ENCODE data around the gene EPRS1. TPM values are rescaled to one million over a fixed set of nuclear protein-coding genes. Genes with fewer than 3 reads are reported as not detected.

EPRS1 gene
- total and polyA plus RNA-seq, 2 of the 13 experiments (the other 11 are each of a cell fraction or from before 2014, with no cell fraction given) = 86.1 to 124 TPM

- no TSS peak for BruUV-seq (replicated peaks)
These were observed 30.8 kb upstream of the EPRS1 start for GRCh38 chr1:220076861-220077762.

GRCh38 chr1:220067269-220068204 is 21.2 kb upstream of the EPRS1 start:
- ChIA-PET POLR2A (interaction anchor here (0.6 kb wide), 1 partner anchor 54 kb away, joined by 3 read pairs; no protein-coding TSS in a partner anchor), CTCF (ENCODE audit: low intra/inter-chr PET ratio, low total read pairs) (no interaction called here)
- Histone ChIP-seq H3K4me2 (ENCODE audit: low read depth, low read length) (no peak overlapping the region), H3K27ac (ENCODE audit: extremely low read length, insufficient read depth, low read length) (no peak overlapping the region), H3K27me3 (ENCODE audit: control insufficient read depth in 1 of 2, insufficient read depth in 2 of 2, low read length in 2 of 2) (no peaks in the 10 kb centered on the region; a peak in 1 of 5 replicates), H3K9ac (ENCODE audit: insufficient read depth, low read depth, low read length) (no peak overlapping the region), H3K9me3 (ENCODE audit: low read length) (no peaks in the 10 kb centered on the region), H3K36me3 (replicated peaks in 1 of 2; ENCODE audit: control insufficient read depth in 1 of 2, insufficient read depth in 2 of 2, low read length in 2 of 2) (peaks cover 9 to 36% of the 10 kb centered on the region in 2 experiments), H3K4me1 (ENCODE audit: insufficient read depth, low read length) (no peaks in the 10 kb centered on the region), H2AFZ (ENCODE audit: low read length) (no peak overlapping the region), H4K20me1 (ENCODE audit: insufficient read depth, low read length) (no peaks in the 10 kb centered on the region), H3K4me3 (replicated peaks in 1 of 3; ENCODE audit: insufficient read depth in 1 of 3, low read depth in 2 of 3, low read length in 3 of 3) (no peak overlapping the region), H3K79me2 (ENCODE audit: insufficient read depth, low read length) (no peaks in the 10 kb centered on the region)
- no TSS peak for BruUV-seq (replicated peaks)
- intact Hi-C loops (cut with micrococcal nuclease; ENCODE audit: unreplicated experiment) = no loop called here
- ATAC-seq (no peak), FAIRE-seq (no peak), DNase-seq (ENCODE audit: low spot score) (no peak)
- 95% methylated on average over 3 of the region's 3 CpGs for WGBS (ENCODE audit: low lambda C conversion rate)
- in situ Hi-C loops (cut with HindIII; ENCODE audit: extremely low pct_ligation_motif_present, low pct_unique_long_range_greater_than_20kb) = no loop called here
- no peak for TF ChIP-seq ZNF780A (CRISPR knock-in tag; IDR thresholded peaks at IDR 0.05)
- TF ChIP-seq NCOA2 (CRISPR knock-in tag; IDR thresholded peaks at IDR 0.05) = no peak
- TF ChIP-seq TEAD2 (CRISPR knock-in tag; IDR thresholded peaks at IDR 0.05) = no peak
- no peak for TF ChIP-seq PRMT3 (CRISPR knock-in tag; IDR thresholded peaks at IDR 0.05; ENCODE audit: borderline replicate concordance, low read depth)
- no peak for TF ChIP-seq NCOR1 (IDR thresholded peaks at IDR 0.05; ENCODE audit: borderline replicate concordance, low read length)
- no peak for TF ChIP-seq ZFY (CRISPR knock-in tag; IDR thresholded peaks at IDR 0.05)
- TF ChIP-seq REPIN1 (CRISPR knock-in tag; IDR thresholded peaks at IDR 0.05; ENCODE audit: borderline replicate concordance, low read depth) = no peak
- TF ChIP-seq, protein P1, sequence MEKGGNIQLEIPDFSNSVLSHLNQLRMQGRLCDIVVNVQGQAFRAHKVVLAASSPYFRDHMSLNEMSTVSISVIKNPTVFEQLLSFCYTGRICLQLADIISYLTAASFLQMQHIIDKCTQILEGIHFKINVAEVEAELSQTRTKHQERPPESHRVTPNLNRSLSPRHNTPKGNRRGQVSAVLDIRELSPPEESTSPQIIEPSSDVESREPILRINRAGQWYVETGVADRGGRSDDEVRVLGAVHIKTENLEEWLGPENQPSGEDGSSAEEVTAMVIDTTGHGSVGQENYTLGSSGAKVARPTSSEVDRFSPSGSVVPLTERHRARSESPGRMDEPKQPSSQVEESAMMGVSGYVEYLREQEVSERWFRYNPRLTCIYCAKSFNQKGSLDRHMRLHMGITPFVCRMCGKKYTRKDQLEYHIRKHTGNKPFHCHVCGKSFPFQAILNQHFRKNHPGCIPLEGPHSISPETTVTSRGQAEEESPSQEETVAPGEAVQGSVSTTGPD (CRISPR knock-in tag; IDR thresholded peaks at IDR 0.05) = no peak
- TF ChIP-seq, protein P2, sequence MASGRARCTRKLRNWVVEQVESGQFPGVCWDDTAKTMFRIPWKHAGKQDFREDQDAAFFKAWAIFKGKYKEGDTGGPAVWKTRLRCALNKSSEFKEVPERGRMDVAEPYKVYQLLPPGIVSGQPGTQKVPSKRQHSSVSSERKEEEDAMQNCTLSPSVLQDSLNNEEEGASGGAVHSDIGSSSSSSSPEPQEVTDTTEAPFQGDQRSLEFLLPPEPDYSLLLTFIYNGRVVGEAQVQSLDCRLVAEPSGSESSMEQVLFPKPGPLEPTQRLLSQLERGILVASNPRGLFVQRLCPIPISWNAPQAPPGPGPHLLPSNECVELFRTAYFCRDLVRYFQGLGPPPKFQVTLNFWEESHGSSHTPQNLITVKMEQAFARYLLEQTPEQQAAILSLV (CRISPR knock-in tag; IDR thresholded peaks at IDR 0.05; ENCODE audit: borderline replicate concordance) = no peak

More at GRCh38 chr1:220076861-220077762, 30.8 kb upstream of the EPRS1 start:
- Histone ChIP-seq H3K79me2 (ENCODE audit: insufficient read depth, low read length) (peaks cover 2% of the 10 kb centered on the region), H4K20me1 (ENCODE audit: insufficient read depth, low read length) (no peaks in the 10 kb centered on the region), H3K9me3 (ENCODE audit: low read length) (no peaks in the 10 kb centered on the region), H3K27me3 (ENCODE audit: control insufficient read depth in 1 of 2, insufficient read depth in 2 of 2, low read length in 2 of 2) (no peaks in the 10 kb centered on the region), H2AFZ (ENCODE audit: low read length) (no peak overlapping the region), H3K27ac (ENCODE audit: extremely low read length, insufficient read depth, low read length) (no peak overlapping the region), H3K4me2 (ENCODE audit: low read depth, low read length) (no peak overlapping the region), H3K9ac (ENCODE audit: insufficient read depth, low read depth, low read length) (no peak overlapping the region), H3K4me1 (ENCODE audit: insufficient read depth, low read length) (no peaks in the 10 kb centered on the region), H3K4me3 (replicated peaks in 1 of 3; ENCODE audit: insufficient read depth in 1 of 3, low read depth in 2 of 3, low read length in 3 of 3) (no peak overlapping the region), H3K36me3 (replicated peaks in 1 of 2; ENCODE audit: control insufficient read depth in 1 of 2, insufficient read depth in 2 of 2, low read length in 2 of 2) (peaks cover 3 to 21% of the 10 kb centered on the region in 2 experiments; a peak in 4 of 5 replicates)
- DNase-seq (ENCODE audit: low spot score) (no peak), FAIRE-seq (no peak), ATAC-seq (no peak)
- POLR2A ChIA-PET = no interaction called here
- in situ Hi-C loops (cut with HindIII; ENCODE audit: extremely low pct_ligation_motif_present, low pct_unique_long_range_greater_than_20kb) = no loop called here
- WGBS (ENCODE audit: low lambda C conversion rate) = over 99% methylated on average over 4 of the region's 4 CpGs
- 0 out of 2 replicates have a peak, but pooled peaks have one; percentile 34 for TF ChIP-seq ZNF121 (CRISPR knock-in tag; IDR thresholded peaks at IDR 0.05)
- TF ChIP-seq ZNF382 (CRISPR knock-in tag; IDR thresholded peaks at IDR 0.05; ENCODE audit: borderline replicate concordance) = no peak
- TF ChIP-seq ZNF33B (CRISPR knock-in tag; IDR thresholded peaks at IDR 0.05) = no peak
- no peak for TF ChIP-seq DMAP1 (CRISPR knock-in tag; IDR thresholded peaks at IDR 0.05)
- TF ChIP-seq SIX4 (CRISPR knock-in tag; IDR thresholded peaks at IDR 0.05) = no peak
- intact Hi-C loops (cut with micrococcal nuclease; ENCODE audit: unreplicated experiment) = no loop called here
- CTCF ChIA-PET (ENCODE audit: low intra/inter-chr PET ratio, low total read pairs) = no interaction called here
